ELF-1 (cell line): ENCODE measurements around the gene CNBP.
"Not testable (repeated sequence)": the region's sequence is repeated elsewhere in the genome, so short reads cannot be mapped to it uniquely, and the experiment has no call there.

Experiments
- DNase-seq: peaks from one replicate; pipeline ENCODE4 v3.0.0-alpha.2; 2016; ENCODE audit warnings: low read depth, low spot score

Gene CNBP

GRCh38 chr3:129183569-129184395, at the start of gene CNBP:
TSS of gene CNBP (minus strand) at chr3:129183896. CDS start at chr3:129171757, 12,139 bp downstream.
- peak; percentile 95 for DNase-seq

- no peak for DNase-seq
Measured at GRCh38 chr3:129231331-129232119, 47.8 kb upstream of the CNBP start.

GRCh38 chr3:129230311-129231019, 46.8 kb upstream of the CNBP start:
- DNase-seq: no peak

- DNase-seq: peak; percentile 57
Measured at GRCh38 chr3:129228891-129229585, 45.3 kb upstream of the CNBP start.

GRCh38 chr3:129226374-129226773, 42.7 kb upstream of the CNBP start:
- DNase-seq: no peak

- DNase-seq: no peak
Measured at GRCh38 chr3:129224984-129225393, 41.3 kb upstream of the CNBP start.

- DNase-seq: not testable (repeated sequence)
Measured at GRCh38 chr3:129224387-129224786, 40.7 kb upstream of the CNBP start.

- no peak for DNase-seq
Measured at GRCh38 chr3:129218742-129219141, 35.0 kb upstream of the CNBP start.

- no peak for DNase-seq
Measured at GRCh38 chr3:129213238-129213637, 29.5 kb upstream of the CNBP start.

- DNase-seq: no peak
Measured at GRCh38 chr3:129211772-129212171, 28.1 kb upstream of the CNBP start.

- no peak for DNase-seq
Measured at GRCh38 chr3:129211345-129211744, 27.6 kb upstream of the CNBP start.

GRCh38 chr3:129207479-129207878, 23.8 kb upstream of the CNBP start:
- DNase-seq: no peak

GRCh38 chr3:129205109-129205832, 21.6 kb upstream of the CNBP start:
- no peak for DNase-seq

GRCh38 chr3:129204473-129204872, 20.8 kb upstream of the CNBP start:
- DNase-seq: no peak

- no peak for DNase-seq
Measured at GRCh38 chr3:129199366-129199765, 15.7 kb upstream of the CNBP start.

- DNase-seq: peak; percentile 51
Measured at GRCh38 chr3:129197321-129197720, 13.6 kb upstream of the CNBP start.

GRCh38 chr3:129196601-129197000, 12.9 kb upstream of the CNBP start:
- DNase-seq: no peak

GRCh38 chr3:129195731-129196256, 12.1 kb upstream of the CNBP start:
- peak; percentile 41 for DNase-seq

GRCh38 chr3:129189793-129190192, 6.1 kb upstream of the CNBP start:
- not testable (repeated sequence) for DNase-seq

GRCh38 chr3:129187857-129188256, 4.2 kb upstream of the CNBP start:
- DNase-seq: no peak

- no peak for DNase-seq
Measured at GRCh38 chr3:129185783-129186182, 2.1 kb upstream of the CNBP start.
